Testis (tissue), 3 donors: ENCODE measurements around the gene SPATA24. TPM values are rescaled to one million over a fixed set of nuclear protein-coding genes. Genes with fewer than 3 reads are reported as not detected.

Experiments used
- DNase-seq: peaks from one replicate; pipeline ENCODE4 v3.0.0-alpha.2; 2019
- H3K27ac ChIP-seq, 2 donors: fragments of 200-600 bp; sonication (generic); one replicate each; pipeline ENCODE4 v1.5.1; 2019
- H3K27me3 ChIP-seq: fragments of 200-600 bp; sonication (generic); one replicate; pipeline ENCODE4 v1.5.1; 2019
- H3K36me3 ChIP-seq: fragments of 200-600 bp; sonication (generic); one replicate; pipeline ENCODE4 v1.5.1; 2017; ENCODE audit warnings: low read depth; ENCODE audit errors: missing control alignments
- H3K4me1 ChIP-seq: fragments of 200-600 bp; sonication (generic); one replicate; pipeline ENCODE4 v1.5.1; 2019
- H3K4me3 ChIP-seq, 2 donors: fragments of 200-600 bp; sonication (generic); one replicate each; pipeline ENCODE4 v1.5.1; 2017 to 2019
- H3K9me3 ChIP-seq: fragments of 200-600 bp; sonication (generic); one replicate; pipeline ENCODE4 v1.5.1; 2017
- CTCF ChIP-seq, 3 experiments: fragments of 450-650 bp in 2 of 3; fragments of 200-600 bp in 1 of 3; sonication (generic) in 1 of 3; IDR thresholded peaks; one replicate each; pipeline ENCODE4 v1.5.1; 2016 to 2019; ENCODE audit warnings: antibody characterized with exemption in 3 of 3, mild to moderate bottlenecking in 2 of 3, moderate library complexity in 1 of 3
- POLR2A ChIP-seq: fragments of 450-650 bp; IDR thresholded peaks from one replicate; pipeline ENCODE4 v1.6.1; 2017; ENCODE audit warnings: antibody characterized with exemption, mild to moderate bottlenecking, moderate library complexity
- WGBS, 2 donors: methylation state at CpG; one replicate each; pipeline ENCODE4 v1.1.5; 2018; 5-methylcytosine and 5-hydroxymethylcytosine counted together
- intact Hi-C: fragments of 100-400 bp; cut with DNase I; formaldehyde crosslinking; loops from one replicate; pipeline ENCODE4 v1.15.1; 2023; ENCODE audit warnings: low total_unique reads
- polyA plus RNA-seq: library from polyadenylated mRNA; stranded (reverse); fragments of 350-450 nt; fragmentation: Illumina TruSeq; extraction: RNeasy Lipid Tissue Mini Kit (QIAGEN cat#74804); gene quantifications from one replicate; pipeline ENCODE4 v1.2.3, GENCODE V29; 2014; ENCODE audit warnings: low read depth, low replicate concordance; ENCODE audit not compliant: insufficient read depth
- total RNA-seq, 2 donors: library from RNA; depleted of rRNA; stranded (reverse); fragments of >200 nt; gene quantifications; one replicate each; pipeline ENCODE4 v1.2.3, GENCODE V29; 2016

SPATA24 gene
- total and polyA plus RNA-seq, 3 donors from 2014 or later, result 45.2 to 185 (median 94.6) TPM

- Histone ChIP-seq H3K27me3 (no peaks in the 10 kb centered on the region), H3K9me3 (no peaks in the 10 kb centered on the region), H3K4me1 (no peaks in the 10 kb centered on the region), H3K4me3 (no peak overlapping the region), H3K27ac (no peak overlapping the region), H3K36me3 (no peaks in the 10 kb centered on the region)
- WGBS, 2 donors, result 70 to 74% methylated on average over 3 of the region's 3 CpGs
- no peak for DNase-seq
- intact Hi-C loops, result no loop called here
- TF ChIP-seq CTCF (IDR thresholded peaks at IDR 0.05), result no peak
Observed at GRCh38 chr5:139382807-139383206, 21.1 kb downstream of the SPATA24 start.

- Histone ChIP-seq H3K36me3 (no peaks in the 10 kb centered on the region), H3K4me3 (no peak overlapping the region), H3K27me3 (no peaks in the 10 kb centered on the region), H3K4me1 (no peaks in the 10 kb centered on the region), H3K27ac (no peak overlapping the region), H3K9me3 (no peaks in the 10 kb centered on the region)
- DNase-seq, result no peak
- intact Hi-C loops, result no loop called here
- WGBS, 2 donors, result 91 to 92% methylated on average over 26 to 28 of the region's 28 CpGs
- no peak for TF ChIP-seq CTCF (IDR thresholded peaks at IDR 0.05)
- TF ChIP-seq POLR2A, result no peak
Observed at GRCh38 chr5:139381837-139382761, 21.8 kb downstream of the SPATA24 start.

- H3K27me3 ChIP-seq, result no peaks in the 10 kb centered on the region
- no peak overlapping the region for H3K27ac ChIP-seq
- H3K9me3 ChIP-seq, result no peaks in the 10 kb centered on the region
- no peak for TF ChIP-seq POLR2A
- no peak for DNase-seq
- H3K36me3 ChIP-seq, result no peaks in the 10 kb centered on the region
- intact Hi-C loops, result no loop called here
- no peaks in the 10 kb centered on the region for H3K4me1 ChIP-seq
- no peak overlapping the region for H3K4me3 ChIP-seq
- 78 to 83% methylated on average over 10 to 15 of the region's 15 CpGs for WGBS, 2 donors
Observed at GRCh38 chr5:139379626-139380449, 24.1 kb downstream of the SPATA24 start.

- intact Hi-C loops, result no loop called here
- WGBS, 2 donors, result 78 to 83% methylated on average over 8 to 13 of the region's 13 CpGs
- no peak for DNase-seq
- Histone ChIP-seq H3K27ac (no peak overlapping the region), H3K4me3 (no peak overlapping the region), H3K9me3 (no peaks in the 10 kb centered on the region), H3K4me1 (no peaks in the 10 kb centered on the region), H3K27me3 (no peaks in the 10 kb centered on the region), H3K36me3 (no peaks in the 10 kb centered on the region)
- no peak for TF ChIP-seq CTCF (IDR thresholded peaks at IDR 0.05)
- no peak for TF ChIP-seq POLR2A
Observed at GRCh38 chr5:139378941-139379361, 24.9 kb downstream of the SPATA24 start.
